Activated CD8-positive, alpha-beta memory T cell treated with anti-CD3 and anti-CD28 coated beads for 1 hour (primary cell): ENCODE results near the gene CTNNA3.

Experiments
- DNase-seq, 2 donors: peaks; one replicate each; pipeline ENCODE4 v3.0.0-alpha.2; 2020; ENCODE audit warnings: low read depth in 1 of 2; ENCODE audit errors: extremely low read depth in 1 of 2

The CTNNA3 gene

DNA sequence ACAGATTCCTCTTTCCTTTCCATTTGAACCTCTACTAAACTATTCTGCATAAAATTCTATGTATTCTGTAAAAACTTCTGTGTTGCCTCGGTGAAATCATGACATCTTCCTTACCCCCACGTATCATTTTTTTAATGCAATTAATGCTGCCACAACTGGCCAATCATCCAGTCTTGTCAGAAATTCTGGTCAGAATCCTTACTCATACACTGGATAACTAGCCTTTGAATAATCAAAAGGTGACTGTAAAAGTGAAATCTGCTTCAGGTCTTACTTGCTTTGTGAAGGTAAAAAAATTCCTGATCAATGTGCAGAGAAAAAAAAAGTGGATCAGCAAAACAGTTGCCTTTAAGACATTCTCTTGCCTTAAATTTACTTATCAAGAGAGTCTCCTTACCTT, 859.2 kb downstream of the CTNNA3 start:
- DNase-seq: no peak

DNA sequence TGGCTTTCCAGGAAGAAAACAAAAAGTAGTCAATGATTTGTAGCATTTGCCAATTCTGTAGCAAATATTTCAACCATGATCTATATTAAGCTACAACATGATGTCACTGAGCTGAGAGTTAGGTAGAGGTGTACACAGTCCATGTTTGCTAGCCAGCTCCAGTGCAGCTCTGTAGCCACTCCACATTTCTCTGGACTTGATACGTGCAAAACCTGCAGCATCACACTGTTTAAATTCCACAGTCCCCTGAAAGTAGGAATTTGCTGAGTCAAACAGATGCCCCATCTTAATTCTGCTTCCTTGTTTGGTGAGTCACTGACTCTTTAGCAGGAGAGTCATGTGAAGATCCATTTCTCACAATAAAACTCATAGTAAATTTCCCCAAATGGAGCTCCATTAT, 859.9 kb downstream of the CTNNA3 start:
- no peak for DNase-seq

DNA sequence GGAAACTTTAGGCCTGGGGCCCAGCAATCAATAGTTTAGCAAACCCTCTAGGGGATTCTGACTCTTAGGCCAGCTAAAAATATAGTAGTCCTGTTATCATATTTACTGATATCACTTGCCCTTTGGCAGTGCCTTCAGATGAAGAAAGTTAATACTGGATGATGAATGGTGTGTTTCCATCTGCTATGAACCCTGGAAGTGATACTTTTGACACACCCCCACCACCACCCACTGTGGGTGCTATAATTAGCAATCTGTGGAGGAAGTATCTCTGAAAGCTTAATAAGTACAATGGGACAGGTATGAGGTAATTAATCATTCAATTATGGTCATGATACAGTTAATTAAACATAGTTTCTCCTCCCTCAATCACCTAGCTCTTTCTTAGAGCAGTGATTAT, 860.6 kb downstream of the CTNNA3 start:
- DNase-seq: no peak

DNA sequence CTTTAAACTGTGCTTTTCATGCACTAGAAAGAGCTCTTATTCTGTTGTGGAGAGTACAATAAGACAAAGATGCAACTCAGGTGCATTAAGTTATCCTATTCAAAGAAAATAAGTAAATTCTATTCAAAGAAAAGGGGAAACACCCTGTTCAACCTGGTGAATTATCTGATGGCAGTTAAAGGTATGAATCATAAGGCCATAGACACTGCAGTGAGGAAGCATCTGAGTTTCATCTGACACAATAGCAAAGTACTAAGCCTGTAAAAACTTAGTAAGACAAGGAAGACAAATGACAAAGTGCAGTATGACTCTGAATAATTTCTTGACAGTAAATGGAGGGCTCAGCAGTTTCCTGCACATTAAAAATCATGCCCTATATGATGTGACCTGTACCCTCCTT, 861.2 kb downstream of the CTNNA3 start:
- DNase-seq: no peak

DNA sequence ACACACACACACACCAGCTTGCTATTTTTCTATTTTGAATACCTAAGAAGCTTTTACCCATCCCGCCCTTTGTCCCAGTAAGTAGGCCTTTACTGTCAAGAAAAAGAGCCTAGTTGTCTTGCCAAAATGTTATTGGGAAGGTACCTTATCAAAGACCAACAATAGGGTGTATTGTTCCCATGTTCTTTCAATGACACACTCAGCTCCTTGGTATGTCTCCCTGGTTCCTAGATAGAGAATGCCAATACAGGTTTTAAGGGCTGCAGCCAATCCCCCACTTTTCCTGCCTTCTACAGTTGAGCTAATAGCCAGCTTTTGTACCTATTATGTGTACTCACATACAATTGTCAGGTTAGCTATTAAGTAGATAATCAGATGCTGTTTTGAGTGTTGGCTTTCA, 862.1 kb downstream of the CTNNA3 start:
- DNase-seq: no peak

DNA sequence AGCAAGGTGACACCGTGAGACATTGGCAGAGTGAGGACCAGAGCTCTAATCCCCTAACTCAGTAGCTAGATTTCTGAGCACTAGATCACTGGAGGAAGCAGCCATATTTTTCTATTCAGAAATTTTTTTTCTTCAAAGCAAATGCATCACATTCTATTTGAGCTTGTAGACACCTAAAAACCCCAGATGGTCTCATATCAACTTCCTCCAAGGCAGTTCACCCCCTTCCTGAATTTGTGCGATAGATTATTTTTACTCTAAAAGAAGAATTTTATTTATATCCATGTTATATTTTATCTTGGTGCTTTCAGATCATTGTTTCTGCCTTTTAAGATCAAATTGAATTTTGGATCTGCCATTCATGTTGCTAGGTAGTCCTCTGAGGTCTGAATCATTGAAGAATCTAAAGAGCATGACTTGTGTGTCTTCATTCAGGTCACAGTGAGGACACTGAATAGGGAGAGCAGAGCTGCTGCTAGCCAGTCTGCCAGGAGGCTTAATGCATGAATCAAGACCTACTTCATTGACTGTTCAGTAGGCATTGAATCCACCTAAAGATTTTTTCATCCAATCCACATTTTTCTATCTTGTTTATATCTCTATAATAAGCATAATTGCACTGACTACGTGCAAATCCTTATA, 863.1 kb downstream of the CTNNA3 start:
- DNase-seq: no peak

DNA sequence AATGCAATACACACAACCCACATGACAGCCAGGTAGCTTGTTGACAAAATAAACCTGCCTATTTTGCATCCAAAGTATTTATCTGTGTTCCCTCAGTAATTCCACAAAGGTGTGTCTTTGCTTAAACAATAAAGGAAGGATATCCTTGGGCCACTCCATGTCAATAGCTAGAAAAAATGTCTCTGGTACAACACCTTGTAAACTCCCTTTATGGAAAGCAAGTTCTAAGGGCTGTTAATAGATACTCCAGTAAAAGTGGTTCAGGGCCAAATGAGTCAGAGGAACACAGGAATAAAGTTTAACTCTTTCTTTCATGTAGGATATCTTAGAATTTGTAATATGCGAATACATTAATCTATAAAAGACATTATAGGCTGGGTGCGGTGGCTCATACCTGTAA, 867.0 kb downstream of the CTNNA3 start:
- DNase-seq: no peak

DNA sequence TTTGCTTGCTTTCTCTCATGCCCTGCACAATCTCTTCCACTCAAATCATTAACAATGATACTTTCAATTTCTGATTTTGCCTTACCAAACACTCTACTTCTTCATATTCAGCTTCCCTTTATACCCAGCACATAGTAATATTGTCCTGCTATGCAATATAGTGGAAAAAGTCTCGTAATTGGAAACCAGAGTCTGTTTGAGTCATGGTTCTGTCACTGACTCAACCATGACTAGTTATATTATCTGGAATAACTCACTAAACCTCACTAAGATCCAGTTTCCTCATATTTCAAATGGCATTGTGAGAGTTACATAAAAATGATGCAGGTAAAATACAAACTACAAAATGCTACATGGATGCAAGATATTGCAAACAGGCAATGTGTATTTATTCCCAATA, 868.6 kb downstream of the CTNNA3 start:
- DNase-seq: no peak

DNA sequence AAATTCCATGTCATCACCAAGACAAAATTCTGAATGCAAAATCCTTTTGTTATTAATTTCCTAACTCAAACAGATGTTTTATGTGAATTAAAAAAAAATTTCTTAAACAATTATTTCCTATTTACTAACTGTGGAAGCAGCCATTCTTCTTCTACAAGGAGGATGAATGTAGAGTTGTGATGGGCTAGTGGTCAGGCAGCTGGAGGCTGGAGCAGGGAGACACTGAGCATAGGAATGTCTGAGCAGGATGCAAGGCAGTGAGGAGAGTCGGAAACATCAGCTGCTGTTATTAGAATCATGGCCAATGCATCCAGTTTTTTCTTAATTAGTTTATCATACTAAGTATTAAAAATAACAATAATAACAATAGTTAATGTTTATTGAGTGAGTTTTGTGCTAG, 872.7 kb downstream of the CTNNA3 start:
- DNase-seq: no peak

DNA sequence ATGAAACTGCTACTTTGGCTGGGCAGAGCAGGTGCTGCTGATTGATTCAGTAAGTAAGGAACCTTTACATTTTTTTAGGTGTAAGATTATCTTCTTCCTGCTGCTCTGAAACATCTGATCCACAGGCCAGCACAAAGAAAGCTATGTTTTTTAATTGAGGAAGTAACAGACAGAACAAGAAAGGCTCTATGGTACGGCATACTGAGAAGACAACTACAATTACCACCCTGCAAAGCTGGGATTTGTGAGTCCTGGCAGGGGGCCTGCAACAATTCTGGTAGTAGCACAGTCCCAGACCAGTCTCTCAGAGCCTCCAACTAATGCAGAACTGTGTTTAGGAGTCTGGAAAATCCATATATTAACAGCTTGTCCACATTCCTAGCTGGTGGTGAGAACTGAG, 873.2 kb downstream of the CTNNA3 start:
- no peak for DNase-seq

DNA sequence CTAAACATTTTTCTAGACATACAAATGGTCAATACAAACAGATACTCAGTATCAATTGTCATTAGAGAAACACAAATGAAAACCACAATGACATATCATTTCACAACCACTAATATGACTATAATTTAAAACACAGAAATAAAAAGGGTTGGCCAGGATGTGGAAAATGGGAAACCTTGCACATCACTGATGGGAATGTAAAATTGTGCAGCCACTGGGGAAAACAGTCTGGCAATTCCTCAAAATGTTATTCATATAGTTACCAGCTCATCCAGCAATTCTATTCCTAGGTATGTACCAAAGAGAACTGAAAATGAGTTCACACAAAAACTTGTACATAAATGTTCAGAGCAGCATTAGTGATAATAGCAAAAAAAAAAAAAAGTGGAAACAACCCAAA, 876.3 kb downstream of the CTNNA3 start:
- DNase-seq: no peak

DNA sequence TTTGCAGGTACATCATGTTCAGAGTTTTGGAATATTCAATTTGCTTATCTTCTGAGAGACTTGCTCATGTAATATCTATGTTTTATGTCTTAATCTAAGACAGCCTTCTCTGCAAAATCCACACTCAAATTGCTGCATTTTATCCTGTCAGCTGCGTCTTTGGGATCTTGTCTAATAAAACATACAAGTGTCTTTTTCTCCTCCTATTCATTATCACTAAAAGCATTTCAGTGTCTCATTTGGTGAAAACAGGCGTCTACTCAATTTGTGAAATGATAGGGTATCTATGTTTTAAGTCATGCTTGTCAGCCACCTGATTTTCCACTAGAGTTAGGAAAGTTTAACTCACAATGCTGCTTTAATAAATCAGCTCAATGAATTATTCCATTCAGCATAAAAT, 882.9 kb downstream of the CTNNA3 start:
- no peak for DNase-seq

DNA sequence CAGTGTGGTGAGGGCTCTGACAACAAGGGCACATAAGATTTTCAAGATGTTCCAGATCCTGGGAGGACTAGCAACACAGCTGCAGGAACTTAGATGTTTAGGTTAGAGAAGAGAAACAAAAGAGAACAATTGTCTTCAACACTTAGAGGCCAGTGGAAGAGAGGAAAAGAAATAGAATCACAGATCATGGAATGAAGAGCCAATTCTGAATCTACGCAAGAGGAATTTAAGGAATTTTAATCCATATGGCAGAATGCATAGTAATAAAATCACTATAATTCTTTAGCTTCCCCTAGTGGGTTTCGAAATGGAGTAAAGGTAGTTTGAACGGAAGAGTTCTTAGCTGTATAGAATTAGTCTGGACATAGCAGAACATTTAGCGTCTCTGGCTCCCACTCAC, 884.8 kb downstream of the CTNNA3 start:
- no peak for DNase-seq

DNA sequence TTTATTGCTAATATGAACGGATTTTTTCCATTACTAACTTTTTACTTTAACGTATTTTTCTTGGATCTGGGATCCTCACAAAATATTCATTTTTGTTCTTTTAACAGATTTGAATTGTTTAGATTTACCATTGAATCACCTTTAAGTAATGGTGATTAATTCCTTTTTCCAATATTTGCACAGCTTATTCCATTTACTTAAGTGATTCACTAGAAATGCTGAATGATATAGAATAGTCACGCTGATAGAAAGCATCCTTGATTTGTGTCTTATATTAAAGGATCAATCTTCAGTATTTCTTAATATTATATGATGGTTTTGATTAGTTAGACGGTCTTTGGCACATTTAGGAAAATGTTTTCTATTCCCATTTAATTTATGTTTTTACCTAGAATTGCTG, 886.6 kb downstream of the CTNNA3 start:
- DNase-seq: no peak

DNA sequence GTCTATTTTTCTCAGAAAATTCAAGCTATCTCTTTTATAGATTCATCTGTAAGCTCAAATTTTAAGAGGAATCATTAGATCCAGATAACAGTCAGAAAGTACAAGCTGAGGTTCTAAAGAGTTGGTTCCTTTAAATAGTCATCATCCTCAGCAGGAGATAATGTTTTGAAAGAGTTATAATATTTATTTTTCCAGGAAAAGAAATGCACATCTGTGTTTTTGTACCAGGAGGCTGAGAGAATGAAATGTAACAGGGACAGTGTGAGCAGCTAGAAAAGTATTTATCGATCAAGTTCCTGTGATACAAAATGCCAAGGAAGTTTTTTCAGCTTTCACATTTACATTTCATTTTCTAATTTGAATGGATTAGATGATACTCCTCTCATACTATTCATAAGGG, 890.4 kb downstream of the CTNNA3 start:
- no peak for DNase-seq

DNA sequence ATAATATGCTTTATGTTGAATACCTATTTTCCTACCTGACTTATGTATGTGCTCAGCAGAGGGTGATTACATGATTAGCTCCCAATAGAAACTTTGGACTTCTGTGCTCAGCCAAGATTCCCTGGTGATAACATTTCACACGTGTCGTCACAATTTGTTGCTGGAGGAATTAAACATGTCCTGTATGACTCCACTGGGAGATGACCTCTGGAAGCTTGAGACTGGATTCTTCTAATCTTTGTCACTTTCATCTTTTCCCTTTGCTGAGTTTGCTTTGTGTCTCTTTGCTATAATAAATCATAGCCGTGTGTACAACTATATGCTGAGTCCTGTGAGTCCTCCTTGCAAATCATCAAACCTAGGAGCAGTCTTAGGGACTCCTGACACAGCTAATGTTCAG, 891.0 kb downstream of the CTNNA3 start:
- no peak for DNase-seq

DNA sequence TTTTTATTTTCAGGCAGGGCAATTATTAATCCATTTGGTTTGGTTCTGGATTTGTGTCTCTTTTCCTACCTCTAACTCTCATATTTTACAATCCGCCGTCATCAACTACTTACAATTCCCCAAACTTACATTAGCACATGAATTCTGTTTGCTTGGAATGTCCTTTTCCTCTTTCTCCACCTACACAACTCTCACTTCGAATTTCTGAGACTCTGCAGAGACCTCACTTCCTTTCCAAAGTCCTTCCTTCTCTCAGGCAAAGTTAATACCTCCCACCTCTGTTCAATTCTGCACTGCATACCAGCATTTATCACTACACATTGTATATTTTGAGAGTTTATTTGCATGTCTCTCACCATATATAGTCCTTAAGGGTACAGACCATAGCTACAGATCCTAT, 892.8 kb downstream of the CTNNA3 start:
- DNase-seq: no peak

DNA sequence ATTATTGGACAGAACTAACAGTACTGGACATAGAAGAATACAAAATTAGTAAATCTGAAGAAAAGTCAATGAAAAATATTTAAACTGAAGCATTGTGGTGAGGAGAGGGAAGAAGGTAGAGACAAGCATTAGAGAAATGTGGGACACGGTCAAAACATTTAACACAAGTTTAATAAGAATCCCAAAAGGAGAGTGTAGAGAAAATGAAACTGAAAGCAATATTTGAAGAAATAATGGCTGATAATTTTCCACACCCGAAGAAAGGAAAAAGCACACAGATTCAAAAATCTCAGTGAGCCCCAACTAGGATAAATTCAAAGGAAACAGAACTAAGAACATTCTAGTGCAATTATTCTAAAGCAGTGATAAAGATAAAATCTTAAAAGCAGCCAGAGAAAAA, 896.5 kb downstream of the CTNNA3 start:
- DNase-seq: no peak

DNA sequence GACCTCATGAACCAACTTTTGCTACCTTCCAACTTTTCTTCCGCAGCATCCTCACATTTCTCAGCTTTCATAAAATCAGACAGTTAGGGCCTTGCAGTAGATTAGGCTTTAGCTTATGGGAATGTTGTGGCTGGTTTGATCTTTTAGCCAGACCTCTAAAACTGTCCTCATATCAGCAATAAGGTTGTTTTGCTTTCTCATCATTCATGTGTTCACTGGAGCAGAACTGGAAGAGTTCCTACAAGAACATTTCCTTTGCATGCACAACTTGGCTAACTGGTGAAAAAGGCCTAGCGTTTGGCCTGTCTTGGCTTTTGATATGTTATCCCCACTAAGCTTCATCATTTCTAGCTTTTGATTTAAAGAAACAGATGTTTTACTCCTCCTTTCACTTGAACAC, 900.1 kb downstream of the CTNNA3 start:
- DNase-seq: no peak

DNA sequence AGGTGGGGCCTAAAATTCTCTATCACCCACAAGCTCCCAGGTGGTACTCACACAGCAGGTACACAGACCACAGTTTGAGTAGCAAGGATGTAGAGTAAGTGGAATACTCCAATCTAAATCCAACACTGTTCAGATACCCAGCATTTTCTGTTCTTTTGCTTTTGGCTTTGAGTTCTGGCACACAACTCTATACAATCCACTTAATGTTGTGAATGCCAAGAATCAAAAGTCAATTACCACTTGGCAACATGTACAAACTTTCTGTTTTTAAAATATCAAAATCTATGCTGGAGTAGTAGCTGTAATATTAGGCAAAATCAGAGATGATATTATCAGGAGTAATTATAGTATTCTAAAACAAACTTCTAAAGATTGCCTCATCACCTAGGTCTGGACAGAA, 903.6 kb downstream of the CTNNA3 start:
- DNase-seq: no peak

DNA sequence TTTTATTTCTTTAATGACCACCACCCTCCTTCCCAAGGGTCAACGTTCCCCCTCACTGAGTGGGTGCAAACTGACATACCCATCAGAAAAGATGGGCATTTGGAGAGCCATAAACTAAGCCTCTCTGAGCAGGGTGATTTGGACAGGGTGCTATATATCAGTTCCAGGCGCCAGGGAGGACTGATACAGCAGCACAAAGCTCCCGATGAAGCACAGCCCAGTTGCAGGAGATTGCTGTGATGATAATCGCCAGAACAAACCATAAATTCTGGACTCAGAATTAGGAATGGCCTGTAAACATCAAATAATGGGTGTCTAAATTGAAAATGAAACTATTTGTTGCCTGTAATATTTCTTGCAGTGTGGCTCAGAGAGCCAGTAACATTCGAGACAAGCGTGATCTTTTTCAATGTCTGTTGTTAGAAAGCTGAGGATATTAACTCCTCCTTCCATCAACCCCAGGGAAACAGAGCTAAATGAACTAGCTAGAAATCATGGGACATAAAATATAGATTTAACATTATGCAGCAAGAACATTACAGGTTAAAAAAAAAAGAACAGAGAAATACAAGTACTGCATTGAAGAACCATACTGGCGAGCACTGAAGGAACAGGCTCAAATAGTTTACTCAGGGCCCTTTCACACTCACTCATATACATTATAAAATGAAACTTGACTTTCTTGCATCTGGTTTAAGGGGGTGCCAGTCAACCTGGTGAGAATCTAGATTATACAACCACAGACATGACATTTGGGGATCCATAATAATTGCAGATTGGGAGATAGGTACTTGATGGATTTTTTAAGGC, 907.6 kb downstream of the CTNNA3 start:
- no peak for DNase-seq

DNA sequence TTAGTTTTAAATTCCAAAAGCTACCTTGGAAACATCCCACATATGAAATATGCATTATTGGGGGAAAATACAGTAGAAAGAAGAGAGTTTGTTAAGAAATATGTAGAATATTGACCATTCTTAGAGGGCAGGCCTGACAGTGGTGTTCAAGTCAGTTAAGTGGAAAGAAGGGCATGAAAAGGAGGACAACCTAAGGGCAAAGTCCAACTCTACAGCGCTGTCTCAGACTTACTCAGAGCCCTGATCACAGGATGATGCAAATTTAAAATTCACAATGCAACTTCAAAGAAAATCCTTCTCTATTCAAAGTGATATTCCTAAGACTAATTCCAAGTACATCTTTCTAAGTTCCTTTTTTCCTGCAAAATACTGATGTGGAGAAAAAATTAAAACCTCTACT, 909.3 kb downstream of the CTNNA3 start:
- DNase-seq: no peak

DNA sequence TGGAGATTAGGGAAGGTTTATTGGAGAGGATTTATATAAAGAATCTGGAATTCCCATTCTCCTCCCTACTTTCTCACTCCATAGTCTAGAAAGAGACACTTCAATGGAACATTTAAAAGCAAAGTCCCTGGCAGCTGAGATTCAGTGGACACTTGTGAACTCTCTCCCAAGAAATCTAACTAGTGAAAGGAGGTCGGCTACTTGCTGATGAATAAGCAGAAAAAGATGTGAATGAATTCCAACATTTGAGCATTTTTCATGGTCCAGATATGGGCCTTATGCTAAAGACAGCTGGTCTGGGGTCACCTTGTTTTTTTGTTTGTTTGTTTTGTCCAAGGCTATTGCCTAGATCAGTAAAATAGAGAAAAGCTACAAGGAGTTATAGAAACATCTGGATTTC, 911.2 kb downstream of the CTNNA3 start:
- DNase-seq: no peak
